ENCODE results near the gene IPO9. TPM values are rescaled to one million over a fixed set of nuclear protein-coding genes. Genes with fewer than 3 reads are reported as not detected.
"Not testable (repeated sequence)": the region's sequence is repeated elsewhere in the genome, so short reads cannot be mapped to it uniquely, and the experiment has no call there.

The IPO9 gene
- total and polyA plus RNA-seq, 2 donors (not counting 1 experiment from before 2014, with no cell fraction given): 28.4 to 29.2 TPM

- H4K20me1 ChIP-seq (ENCODE audit: control insufficient read depth, extremely low read depth, insufficient read depth, low read length): no peaks in the 10 kb centered on the region
- DNase-seq (ENCODE audit: low read depth in 2 of 2): no peak
- H3K36me3 ChIP-seq (ENCODE audit: control insufficient read depth, insufficient read depth, low read length): peaks cover 4% of the 10 kb centered on the region
- H3K4me1 ChIP-seq (ENCODE audit: control insufficient read depth, extremely low read depth, insufficient read depth, low read length): peaks cover 33% of the 10 kb centered on the region
- H3K9me3 ChIP-seq (ENCODE audit: control insufficient read depth, insufficient read depth, low read depth, low read length): no peaks in the 10 kb centered on the region
- no peaks in the 10 kb centered on the region for H3K79me2 ChIP-seq (ENCODE audit: control insufficient read depth, insufficient read depth, low read length)
- no peak overlapping the region for H3K4me2 ChIP-seq (ENCODE audit: extremely low read depth, insufficient read depth, low read length)
- H3K27me3 ChIP-seq (ENCODE audit: control insufficient read depth, insufficient read depth, low read length): no peaks in the 10 kb centered on the region
- no peak overlapping the region for H3K4me3 ChIP-seq (replicated peaks in 1 of 4; ENCODE audit: control extremely low read depth in 1 of 4, insufficient read depth in 1 of 4, low read depth in 3 of 4, low read length in 4 of 4)
- H2AFZ ChIP-seq (ENCODE audit: low read length): no peak overlapping the region
- TF ChIP-seq EZH2 (IDR thresholded peaks at IDR 0.05; ENCODE audit: low read length, missing control alignments) (no peak), CTCF (conservative IDR thresholded peaks at IDR 0.05 in 1 of 2, IDR thresholded peaks at IDR 0.05 in 1 of 2; ENCODE audit: low read depth in 1 of 2, low read length in 2 of 2) (no peak)
- H3K27ac ChIP-seq (ENCODE audit: insufficient read depth, low read length): no peak overlapping the region
- H3K9ac ChIP-seq (ENCODE audit: insufficient read depth, low read length): no peak overlapping the region
These were observed 70.0 kb downstream of the IPO9 start for GRCh38 chr1:201898992-201899391.

- H4K20me1 ChIP-seq (ENCODE audit: control insufficient read depth, extremely low read depth, insufficient read depth, low read length): no peaks in the 10 kb centered on the region
- no peak for DNase-seq (ENCODE audit: low read depth in 2 of 2)
These were observed 70.9 kb downstream of the IPO9 start for GRCh38 chr1:201899683-201900429.

GRCh38 chr1:201900476-201900875, 71.5 kb downstream of the IPO9 start:
- Histone ChIP-seq H3K27ac (ENCODE audit: insufficient read depth, low read length) (no peak overlapping the region), H3K9ac (ENCODE audit: insufficient read depth, low read length) (no peak overlapping the region), H3K4me1 (ENCODE audit: control insufficient read depth, extremely low read depth, insufficient read depth, low read length) (peaks cover 44% of the 10 kb centered on the region), H3K4me2 (ENCODE audit: extremely low read depth, insufficient read depth, low read length) (no peak overlapping the region), H3K27me3 (ENCODE audit: control insufficient read depth, insufficient read depth, low read length) (no peaks in the 10 kb centered on the region), H3K9me3 (ENCODE audit: control insufficient read depth, insufficient read depth, low read depth, low read length) (no peaks in the 10 kb centered on the region), H4K20me1 (ENCODE audit: control insufficient read depth, extremely low read depth, insufficient read depth, low read length) (no peaks in the 10 kb centered on the region), H3K36me3 (ENCODE audit: control insufficient read depth, insufficient read depth, low read length) (peaks cover 4% of the 10 kb centered on the region), H3K79me2 (ENCODE audit: control insufficient read depth, insufficient read depth, low read length) (no peaks in the 10 kb centered on the region), H3K4me3 (replicated peaks in 1 of 4; ENCODE audit: control extremely low read depth in 1 of 4, insufficient read depth in 1 of 4, low read depth in 3 of 4, low read length in 4 of 4) (no peak overlapping the region), H2AFZ (ENCODE audit: low read length) (no peak overlapping the region)
- no peak for DNase-seq (ENCODE audit: low read depth in 2 of 2)
- TF ChIP-seq EZH2 (IDR thresholded peaks at IDR 0.05; ENCODE audit: low read length, missing control alignments): no peak
- no peak for TF ChIP-seq CTCF (conservative IDR thresholded peaks at IDR 0.05 in 1 of 2, IDR thresholded peaks at IDR 0.05 in 1 of 2; ENCODE audit: low read depth in 1 of 2, low read length in 2 of 2)

More at GRCh38 chr1:201899683-201900429, 70.9 kb downstream of the IPO9 start:
- TF ChIP-seq EZH2 (IDR thresholded peaks at IDR 0.05; ENCODE audit: low read length, missing control alignments) (no peak), CTCF (conservative IDR thresholded peaks at IDR 0.05 in 1 of 2, IDR thresholded peaks at IDR 0.05 in 1 of 2; ENCODE audit: low read depth in 1 of 2, low read length in 2 of 2) (no peak)
- Histone ChIP-seq H3K4me1 (ENCODE audit: control insufficient read depth, extremely low read depth, insufficient read depth, low read length) (peaks cover 38% of the 10 kb centered on the region), H3K27me3 (ENCODE audit: control insufficient read depth, insufficient read depth, low read length) (no peaks in the 10 kb centered on the region), H3K79me2 (ENCODE audit: control insufficient read depth, insufficient read depth, low read length) (no peaks in the 10 kb centered on the region), H3K36me3 (ENCODE audit: control insufficient read depth, insufficient read depth, low read length) (peaks cover 4% of the 10 kb centered on the region), H3K9me3 (ENCODE audit: control insufficient read depth, insufficient read depth, low read depth, low read length) (no peaks in the 10 kb centered on the region), H3K4me2 (ENCODE audit: extremely low read depth, insufficient read depth, low read length) (no peak overlapping the region), H3K27ac (ENCODE audit: insufficient read depth, low read length) (no peak overlapping the region), H3K9ac (ENCODE audit: insufficient read depth, low read length) (no peak overlapping the region), H2AFZ (ENCODE audit: low read length) (no peak overlapping the region), H3K4me3 (replicated peaks in 1 of 4; ENCODE audit: control extremely low read depth in 1 of 4, insufficient read depth in 1 of 4, low read depth in 3 of 4, low read length in 4 of 4) (no peak overlapping the region)

GRCh38 chr1:201901036-201901435, 72.1 kb downstream of the IPO9 start:
- not testable (repeated sequence) for H3K9me3 ChIP-seq (ENCODE audit: control insufficient read depth, insufficient read depth, low read depth, low read length); H3K9ac ChIP-seq (ENCODE audit: insufficient read depth, low read length); H3K4me2 ChIP-seq (ENCODE audit: extremely low read depth, insufficient read depth, low read length); H3K4me3 ChIP-seq (replicated peaks in 1 of 4; ENCODE audit: control extremely low read depth in 1 of 4, insufficient read depth in 1 of 4, low read depth in 3 of 4, low read length in 4 of 4); H3K36me3 ChIP-seq (ENCODE audit: control insufficient read depth, insufficient read depth, low read length); H3K79me2 ChIP-seq (ENCODE audit: control insufficient read depth, insufficient read depth, low read length); H3K27me3 ChIP-seq (ENCODE audit: control insufficient read depth, insufficient read depth, low read length); H2AFZ ChIP-seq (ENCODE audit: low read length); H4K20me1 ChIP-seq (ENCODE audit: control insufficient read depth, extremely low read depth, insufficient read depth, low read length); DNase-seq (ENCODE audit: low read depth in 2 of 2); H3K27ac ChIP-seq (ENCODE audit: insufficient read depth, low read length)
- H3K4me1 ChIP-seq (ENCODE audit: control insufficient read depth, extremely low read depth, insufficient read depth, low read length): peaks cover 47% of the 10 kb centered on the region
